Measurements from ENCODE around the gene GFOD2.

Gene GFOD2

DNA sequence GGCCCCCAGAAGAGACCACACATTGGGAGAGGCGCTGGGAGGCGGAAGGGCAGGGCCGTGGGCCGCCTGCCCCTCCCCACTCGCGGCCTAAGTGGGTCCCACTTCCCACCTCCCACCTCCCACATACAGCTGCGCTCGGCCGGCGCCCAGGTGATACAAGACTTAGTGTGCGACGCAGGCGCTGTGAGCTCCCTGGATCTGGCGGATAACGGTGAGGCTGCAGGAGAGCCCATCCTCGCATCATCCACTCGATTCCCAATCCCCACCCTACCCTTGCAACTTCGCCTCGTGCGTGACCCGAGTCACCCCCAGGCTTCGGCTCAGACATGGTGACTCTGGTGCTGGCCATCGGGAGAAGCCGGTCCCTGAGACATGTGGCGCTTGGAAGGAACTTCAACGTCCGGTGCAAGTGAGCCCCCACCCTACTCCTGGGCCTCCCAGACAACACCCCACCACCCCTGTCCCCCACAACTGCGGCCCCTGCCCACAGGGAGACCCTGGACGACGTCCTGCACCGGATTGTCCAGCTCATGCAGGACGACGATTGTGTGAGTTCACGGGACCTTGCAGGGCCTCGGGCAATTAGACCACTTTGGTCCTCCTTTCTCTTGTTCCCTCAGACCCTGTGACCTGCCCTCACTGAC, 70.2 kb downstream of the GFOD2 start:
- Histone ChIP-seq H3K4me2 (ENCODE audit: low read length) (no peak overlapping the region), H3K9me3 (ENCODE audit: insufficient read depth, low read length) (no peaks in the 10 kb centered on the region), H4K20me1 (ENCODE audit: insufficient read depth, low read length) (no peaks in the 10 kb centered on the region), H3K9ac (ENCODE audit: low read length) (no peak overlapping the region), H3K4me3 (ENCODE audit: low read length) (no peak overlapping the region), H2AFZ (ENCODE audit: low read depth, low read length) (no peak overlapping the region), H3K4me1 (ENCODE audit: low read length) (peaks cover 6% of the 10 kb centered on the region; the same call in 1 of the 2 replicates), H3K79me2 (ENCODE audit: low read length) (peaks cover 8% of the 10 kb centered on the region; the same call in 1 of the 2 replicates), H3K27ac (ENCODE audit: low read length) (no peak overlapping the region), H3K27me3 (ENCODE audit: low read depth, low read length) (no peaks in the 10 kb centered on the region), H3K36me3 (replicated peaks; ENCODE audit: low read depth, low read length) (peaks cover 13% of the 10 kb centered on the region)
- TF ChIP-seq EZH2phosphoT487 (IDR thresholded peaks at IDR 0.05; ENCODE audit: low read depth) (no peak), CTCF (IDR thresholded peaks at IDR 0.05; ENCODE audit: low read depth, low read length) (no peak)

GRCh38 chr16:67648088-67648763, 70.9 kb downstream of the GFOD2 start:
- H2AFZ ChIP-seq (ENCODE audit: low read depth, low read length): no peak overlapping the region

GRCh38 chr16:67647681-67648080, 71.4 kb downstream of the GFOD2 start:
- Histone ChIP-seq H3K9me3 (ENCODE audit: insufficient read depth, low read length) (no peaks in the 10 kb centered on the region), H3K27ac (ENCODE audit: low read length) (no peak overlapping the region), H3K4me2 (ENCODE audit: low read length) (no peak overlapping the region), H4K20me1 (ENCODE audit: insufficient read depth, low read length) (no peaks in the 10 kb centered on the region), H3K27me3 (ENCODE audit: low read depth, low read length) (no peaks in the 10 kb centered on the region), H3K79me2 (ENCODE audit: low read length) (peaks cover 8% of the 10 kb centered on the region; the same call in 1 of the 2 replicates), H2AFZ (ENCODE audit: low read depth, low read length) (no peak overlapping the region), H3K9ac (ENCODE audit: low read length) (no peak overlapping the region), H3K4me1 (ENCODE audit: low read length) (peaks cover 6% of the 10 kb centered on the region; the same call in 1 of the 2 replicates), H3K36me3 (replicated peaks; ENCODE audit: low read depth, low read length) (peaks cover 10% of the 10 kb centered on the region), H3K4me3 (ENCODE audit: low read length) (no peak overlapping the region)
- TF ChIP-seq CTCF (IDR thresholded peaks at IDR 0.05; ENCODE audit: low read depth, low read length): no peak
- no peak for TF ChIP-seq EZH2phosphoT487 (IDR thresholded peaks at IDR 0.05; ENCODE audit: low read depth)

More at GRCh38 chr16:67648088-67648763, 70.9 kb downstream of the GFOD2 start:
- no peaks in the 10 kb centered on the region for H3K27me3 ChIP-seq (ENCODE audit: low read depth, low read length)
- no peak overlapping the region for H3K4me2 ChIP-seq (ENCODE audit: low read length)
- no peak overlapping the region for H3K9ac ChIP-seq (ENCODE audit: low read length)
- TF ChIP-seq CTCF (IDR thresholded peaks at IDR 0.05; ENCODE audit: low read depth, low read length): no peak
- H3K27ac ChIP-seq (ENCODE audit: low read length): no peak overlapping the region
- H3K4me1 ChIP-seq (ENCODE audit: low read length): peaks cover 6% of the 10 kb centered on the region; the same call in 1 of the 2 replicates
- peaks cover 8% of the 10 kb centered on the region; the same call in 1 of the 2 replicates for H3K79me2 ChIP-seq (ENCODE audit: low read length)
- H3K4me3 ChIP-seq (ENCODE audit: low read length): no peak overlapping the region
- H3K36me3 ChIP-seq (replicated peaks; ENCODE audit: low read depth, low read length): peaks cover 11% of the 10 kb centered on the region
- H3K9me3 ChIP-seq (ENCODE audit: insufficient read depth, low read length): no peaks in the 10 kb centered on the region
- no peaks in the 10 kb centered on the region for H4K20me1 ChIP-seq (ENCODE audit: insufficient read depth, low read length)

DNA sequence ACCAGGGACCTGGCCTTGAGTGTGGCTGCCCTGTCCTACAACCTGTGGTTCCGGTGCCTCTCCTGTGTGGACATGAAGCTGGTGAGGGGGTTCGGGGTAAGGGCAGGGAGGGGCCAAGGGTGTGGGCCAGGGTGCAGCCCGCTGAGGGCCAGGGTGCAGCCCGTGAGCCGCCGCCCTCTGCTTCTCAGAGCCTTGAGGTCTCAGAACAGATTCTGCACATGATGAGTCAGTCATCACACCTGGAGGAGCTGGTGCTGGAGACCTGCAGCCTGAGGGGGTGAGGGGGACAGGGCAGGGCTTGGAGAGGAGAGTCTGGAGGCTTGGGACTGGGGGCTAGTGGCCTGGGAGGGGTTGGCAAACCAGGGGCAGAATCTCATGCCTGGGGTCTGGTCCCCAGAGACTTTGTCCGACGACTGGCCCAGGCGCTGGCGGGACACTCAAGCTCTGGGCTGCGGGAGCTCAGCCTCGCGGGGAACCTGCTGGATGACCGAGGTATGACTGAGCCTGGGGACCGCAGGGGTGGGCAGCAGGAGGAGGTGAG, 71.9 kb downstream of the GFOD2 start:
- peaks cover 8% of the 10 kb centered on the region; the same call in 1 of the 2 replicates for H3K79me2 ChIP-seq (ENCODE audit: low read length)
- H3K4me2 ChIP-seq (ENCODE audit: low read length): no peak overlapping the region
- H3K27me3 ChIP-seq (ENCODE audit: low read depth, low read length): no peaks in the 10 kb centered on the region
- H3K4me3 ChIP-seq (ENCODE audit: low read length): no peak overlapping the region
- peaks cover 6% of the 10 kb centered on the region; the same call in 1 of the 2 replicates for H3K4me1 ChIP-seq (ENCODE audit: low read length)
- TF ChIP-seq EZH2phosphoT487 (IDR thresholded peaks at IDR 0.05; ENCODE audit: low read depth): no peak
- TF ChIP-seq CTCF (IDR thresholded peaks at IDR 0.05; ENCODE audit: low read depth, low read length): no peak
- H2AFZ ChIP-seq (ENCODE audit: low read depth, low read length): no peak overlapping the region
- no peak overlapping the region for H3K27ac ChIP-seq (ENCODE audit: low read length)
- no peaks in the 10 kb centered on the region for H4K20me1 ChIP-seq (ENCODE audit: insufficient read depth, low read length)
- H3K36me3 ChIP-seq (replicated peaks; ENCODE audit: low read depth, low read length): peaks cover 10% of the 10 kb centered on the region
- H3K9ac ChIP-seq (ENCODE audit: low read length): no peak overlapping the region
- no peaks in the 10 kb centered on the region for H3K9me3 ChIP-seq (ENCODE audit: insufficient read depth, low read length)

Measured in OCI-LY3 (cell line).